D341Med (cell line): ENCODE measurements around the gene HAND2.

Source experiments
- DNase-seq: peaks from one replicate; pipeline ENCODE4 v3.0.0; 2012; ENCODE audit warnings: low spot score

The HAND2 gene

DNA sequence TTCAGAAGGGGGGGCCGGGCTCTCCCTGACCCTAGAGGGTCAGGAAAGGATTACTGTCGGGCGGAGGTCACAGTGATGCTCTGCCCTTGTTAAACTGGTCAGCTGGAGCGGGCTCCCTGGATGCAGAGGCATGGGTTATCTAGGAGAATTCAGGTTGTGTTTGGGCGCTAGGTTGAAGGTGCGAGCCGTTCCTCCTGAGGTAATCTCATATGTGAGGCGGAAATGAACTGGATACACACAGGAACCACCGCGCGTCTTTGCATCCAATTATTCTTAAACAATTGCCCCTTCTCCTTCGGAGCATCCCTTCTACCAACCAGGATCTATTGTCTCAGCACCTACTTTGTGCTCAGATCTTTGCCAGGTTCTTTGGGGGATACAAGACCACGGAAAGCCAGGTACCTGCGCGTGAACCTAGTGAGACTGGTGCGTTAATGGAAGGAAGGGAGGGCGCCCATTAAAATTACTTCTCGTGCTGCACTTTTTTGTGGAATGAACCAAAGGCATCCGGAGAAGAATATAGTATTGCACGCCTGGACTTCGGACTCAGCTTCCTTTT, 28.4 kb downstream of the HAND2 start:
- DNase-seq: no peak

DNA sequence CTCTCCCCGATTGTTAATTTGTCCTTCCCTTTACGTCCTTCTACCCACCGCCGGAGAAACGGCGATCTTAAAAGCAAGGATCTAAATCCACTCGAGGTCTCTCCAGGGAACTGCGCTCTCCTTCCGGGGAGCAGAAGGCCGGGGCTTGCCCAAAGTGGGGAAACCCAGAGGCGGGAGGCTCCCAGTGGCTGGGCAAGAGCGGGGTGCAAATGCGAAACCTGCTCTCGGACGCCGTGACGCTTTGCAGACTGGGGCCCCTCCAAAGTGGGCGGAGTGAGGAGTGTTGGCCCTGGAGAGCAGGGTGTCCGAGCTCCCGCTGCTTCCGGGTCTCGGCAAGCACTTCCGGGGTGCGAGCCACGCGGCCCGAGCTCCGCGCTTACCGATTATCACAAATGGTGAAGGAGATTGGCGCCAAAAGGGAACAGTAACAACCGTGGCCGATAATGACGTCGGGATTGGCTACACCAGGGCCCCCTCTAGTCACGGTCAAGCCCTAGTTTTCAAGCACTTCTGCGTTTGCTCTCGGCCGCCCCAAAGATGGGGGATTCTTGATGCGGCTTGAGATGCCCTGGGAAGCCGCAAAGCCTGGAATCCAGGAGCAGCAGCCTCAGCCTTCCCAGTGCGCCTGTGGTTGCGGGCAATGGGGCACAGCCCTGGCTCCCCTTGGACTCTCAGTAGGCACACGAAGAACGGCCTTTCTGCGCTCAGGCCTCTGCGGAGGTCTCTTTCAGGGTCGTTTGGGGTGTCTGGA, 29.0 kb downstream of the HAND2 start:
- DNase-seq: no peak

DNA sequence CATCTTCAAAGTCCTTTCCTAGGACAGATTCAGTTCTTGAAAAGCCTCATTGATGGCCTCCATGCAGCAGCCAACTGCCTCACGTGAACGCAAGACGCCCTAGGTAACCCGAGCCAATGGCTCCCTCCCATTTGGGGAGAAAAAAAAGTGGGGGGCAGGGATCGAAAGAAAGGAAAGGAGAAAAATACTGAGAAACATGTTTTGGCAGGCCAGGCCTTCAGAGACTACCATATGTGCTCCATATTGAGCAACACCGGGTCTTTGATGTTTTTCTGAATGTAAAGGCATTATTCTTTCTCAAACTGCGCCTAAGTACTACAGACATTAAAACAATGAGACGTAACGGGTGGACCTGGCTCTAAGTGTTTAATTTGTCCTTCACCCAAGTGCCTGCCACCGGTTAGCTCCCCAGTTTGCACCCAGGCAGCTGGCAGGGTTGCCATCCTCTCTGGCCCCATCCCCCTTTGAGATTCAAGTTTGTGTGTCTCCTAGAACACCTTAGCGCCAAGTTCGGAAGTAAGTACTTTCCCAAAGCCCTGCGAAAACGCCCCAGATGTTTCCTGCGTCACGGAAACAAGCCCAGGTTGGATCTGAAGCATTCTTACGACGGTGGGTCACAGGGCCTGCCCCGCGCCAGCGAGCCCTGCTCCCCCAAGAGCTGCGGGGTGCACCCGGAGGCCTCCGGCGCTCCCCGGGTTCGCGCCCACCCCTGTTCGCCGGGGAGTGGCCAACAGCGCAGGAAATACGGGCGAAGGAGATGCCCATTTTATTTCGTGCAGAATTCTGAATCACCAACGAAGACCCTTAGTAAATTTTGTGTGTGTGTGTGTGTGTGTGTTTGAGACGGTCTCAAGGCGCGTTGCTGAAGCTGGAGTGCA, 30.1 kb downstream of the HAND2 start:
- DNase-seq: no peak

DNA sequence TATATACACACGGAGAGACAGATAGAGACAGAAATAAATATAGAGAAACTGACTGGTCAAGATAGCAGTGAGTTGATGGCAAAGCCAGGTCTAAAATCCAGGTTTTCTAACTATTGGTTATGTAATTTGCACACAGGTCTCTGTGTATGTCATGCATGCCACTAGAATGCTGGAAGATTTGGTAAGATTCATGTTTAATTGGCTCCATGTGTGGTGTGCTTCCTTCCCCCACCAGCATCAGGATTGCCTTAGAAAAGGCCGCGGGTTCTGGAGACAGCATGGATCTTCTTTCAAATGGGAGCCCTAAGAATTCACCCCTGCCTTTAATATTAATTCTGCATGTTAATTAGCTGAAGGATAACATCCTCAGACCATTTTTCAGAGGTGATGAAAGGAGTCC, 31.3 kb downstream of the HAND2 start:
- DNase-seq: no peak

DNA sequence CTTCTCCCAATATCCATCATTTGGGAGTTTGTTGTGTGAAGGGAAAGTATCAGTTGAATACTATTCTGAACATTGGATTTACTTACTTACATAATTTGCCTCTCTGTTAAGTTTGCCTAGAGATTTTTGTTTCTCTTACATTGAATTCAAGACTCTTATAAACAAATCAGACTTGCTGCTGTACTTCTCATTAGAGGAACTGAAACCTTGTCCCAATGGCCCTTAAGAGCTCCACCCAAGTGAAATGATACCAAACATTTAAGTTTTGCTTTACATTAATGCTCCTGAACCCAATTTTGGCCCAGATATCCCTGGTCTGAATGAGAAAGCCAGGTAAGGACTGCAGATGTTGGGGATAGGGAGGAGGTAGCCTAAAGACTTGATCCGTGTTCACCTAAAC, 32.0 kb downstream of the HAND2 start:
- no peak for DNase-seq

DNA sequence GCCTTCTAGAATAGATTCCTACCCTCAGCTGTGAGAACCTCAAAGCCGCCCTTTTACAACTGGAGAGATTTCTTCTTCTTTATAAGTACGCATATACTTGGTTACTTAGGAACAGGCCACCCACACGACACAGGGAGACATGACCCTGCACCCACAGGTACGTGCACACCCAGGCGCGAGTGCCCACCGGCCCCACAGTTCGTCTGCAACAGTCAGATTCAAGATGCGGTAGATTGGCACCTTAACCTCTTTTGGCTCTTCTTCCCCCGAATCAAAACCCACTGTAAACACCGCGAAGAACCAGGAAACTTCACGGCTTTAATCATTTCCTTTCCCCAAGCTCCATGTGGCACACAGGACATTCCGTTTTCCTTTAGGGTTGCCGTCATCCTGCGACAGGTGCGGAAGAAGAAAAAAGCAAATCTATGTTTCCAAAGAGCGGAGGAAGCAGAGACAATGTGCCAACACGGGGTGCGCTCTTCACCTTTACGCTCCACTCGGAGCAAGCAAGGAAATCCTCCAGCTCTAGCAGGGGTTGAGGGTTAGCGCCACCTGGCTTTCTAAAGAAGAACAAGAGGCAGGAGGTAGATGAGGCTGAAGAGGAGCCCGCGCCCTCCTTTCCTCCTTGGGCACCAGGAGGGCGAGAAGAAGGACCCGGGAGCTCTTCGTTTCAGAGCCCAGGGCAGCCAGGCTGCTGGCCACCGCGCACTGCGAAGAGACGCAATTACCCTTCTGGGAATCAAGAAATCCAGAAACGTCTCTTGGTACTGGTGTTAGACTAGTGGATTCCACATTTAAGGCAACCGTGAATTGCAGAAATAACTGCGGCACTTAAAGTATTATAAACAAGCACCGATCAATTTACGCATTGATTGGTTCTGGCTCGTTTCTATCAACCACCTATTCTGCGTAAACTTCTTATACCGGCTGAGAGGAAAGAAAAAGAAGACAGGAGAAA, 35.7 kb downstream of the HAND2 start:
- DNase-seq: peak; percentile 79

DNA sequence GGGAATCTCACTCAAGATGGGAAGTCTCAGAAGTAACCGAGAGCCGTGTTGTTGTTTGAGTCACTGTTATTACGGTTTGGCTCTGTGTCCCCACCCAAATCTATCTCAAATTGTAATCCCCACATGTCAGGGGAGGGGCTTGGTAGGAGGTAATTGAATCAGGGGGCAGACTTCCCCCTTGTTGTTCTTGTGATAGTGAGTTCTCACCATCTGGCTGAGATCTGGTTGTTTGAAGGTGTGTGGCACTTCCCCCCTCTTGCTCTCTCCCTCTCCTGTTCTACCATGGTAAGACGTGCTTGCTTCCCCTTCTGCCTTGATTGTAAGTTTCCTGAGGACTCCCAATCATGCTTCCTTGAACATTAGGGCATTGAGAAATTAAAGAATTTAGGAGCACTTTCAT, 37.0 kb downstream of the HAND2 start:
- DNase-seq: no peak

DNA sequence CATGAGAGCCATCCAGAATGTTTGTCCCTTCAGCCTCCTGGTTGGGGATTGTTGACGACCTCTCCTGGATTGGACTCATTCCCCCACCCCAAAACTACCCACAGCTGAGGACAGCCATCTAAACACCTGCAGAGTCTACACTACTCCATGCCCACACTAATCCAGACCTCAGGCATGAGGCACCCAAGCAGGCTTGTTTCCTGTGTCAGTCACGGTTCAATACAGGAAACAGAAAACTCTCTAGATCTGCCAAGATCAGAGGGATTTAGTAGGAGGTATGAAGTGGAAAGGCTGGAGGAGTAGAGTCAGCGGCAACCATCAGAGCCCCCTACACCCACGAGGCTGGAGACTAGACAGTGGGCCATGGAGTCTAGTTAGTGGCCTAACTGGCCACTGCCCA, 37.7 kb downstream of the HAND2 start:
- DNase-seq: no peak

DNA sequence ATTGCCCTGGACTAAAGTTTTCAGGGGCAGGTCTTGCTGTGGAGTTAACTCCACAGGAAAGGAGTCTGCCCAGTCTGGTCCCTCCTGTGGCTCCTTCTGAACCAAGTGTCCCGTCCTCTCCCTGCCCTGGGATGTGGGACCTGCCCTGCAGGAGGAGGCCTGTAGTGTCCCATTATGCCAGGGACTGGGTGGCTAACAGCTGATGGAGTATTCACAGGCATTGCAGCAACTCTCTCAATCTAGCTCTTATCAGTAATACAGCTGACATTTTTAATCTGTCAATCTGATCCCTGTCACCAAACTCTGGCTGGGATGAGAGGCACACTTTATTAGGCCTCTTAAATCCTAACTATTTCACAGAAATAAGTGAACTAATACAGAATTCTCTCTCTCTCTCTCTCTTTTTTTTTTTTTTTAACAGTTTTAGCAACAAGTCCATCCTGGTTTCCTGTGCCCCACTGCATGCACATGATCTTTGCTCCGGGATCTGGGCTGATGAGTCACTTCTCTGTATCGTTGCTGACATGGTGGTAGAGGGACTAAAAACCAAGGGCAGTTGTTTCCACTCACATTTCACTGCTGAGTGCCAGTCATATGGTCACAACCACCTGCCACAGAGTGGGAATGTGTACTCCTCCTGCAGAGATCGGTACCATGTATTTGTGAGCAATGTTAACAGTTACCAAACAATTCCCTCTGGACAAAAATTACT, 39.1 kb downstream of the HAND2 start:
- DNase-seq: no peak

DNA sequence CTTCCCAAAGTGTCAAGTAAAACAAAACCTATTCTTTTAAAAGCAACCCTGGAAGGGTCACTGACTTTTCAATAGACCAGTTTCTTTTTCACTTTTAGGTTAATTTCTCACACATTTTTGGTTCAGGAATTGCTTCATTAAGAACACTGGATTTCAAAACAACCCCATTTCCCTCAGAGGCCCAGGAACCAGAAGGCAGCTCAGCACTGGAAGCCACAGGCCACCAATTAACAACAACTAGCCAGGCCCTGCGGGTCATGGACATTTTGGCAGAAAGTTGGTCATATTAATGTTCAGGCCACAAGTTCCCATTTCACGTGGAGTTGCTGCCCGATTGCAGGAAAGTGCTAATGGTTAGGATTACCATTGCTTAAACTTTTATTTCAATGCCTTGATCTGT, 39.8 kb downstream of the HAND2 start:
- DNase-seq: no peak

DNA sequence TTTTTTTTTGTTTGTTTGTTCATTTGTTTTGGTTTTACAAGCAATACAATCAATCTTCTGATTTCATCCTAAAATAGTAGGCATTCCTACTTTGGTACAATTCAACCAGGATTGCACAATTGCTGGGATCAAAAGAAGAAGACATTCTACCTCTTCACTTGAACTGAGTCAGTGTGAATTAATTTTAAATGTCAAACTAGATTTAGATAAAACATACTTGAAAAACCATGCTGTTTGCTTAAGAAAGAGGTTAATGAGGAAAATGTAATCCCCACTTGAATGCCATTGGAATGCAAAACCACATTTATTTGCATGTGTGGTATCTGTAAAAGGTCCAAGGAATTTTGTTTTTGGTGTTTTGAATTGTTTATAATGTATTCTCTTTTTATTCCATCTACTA, 40.5 kb downstream of the HAND2 start:
- no peak for DNase-seq

DNA sequence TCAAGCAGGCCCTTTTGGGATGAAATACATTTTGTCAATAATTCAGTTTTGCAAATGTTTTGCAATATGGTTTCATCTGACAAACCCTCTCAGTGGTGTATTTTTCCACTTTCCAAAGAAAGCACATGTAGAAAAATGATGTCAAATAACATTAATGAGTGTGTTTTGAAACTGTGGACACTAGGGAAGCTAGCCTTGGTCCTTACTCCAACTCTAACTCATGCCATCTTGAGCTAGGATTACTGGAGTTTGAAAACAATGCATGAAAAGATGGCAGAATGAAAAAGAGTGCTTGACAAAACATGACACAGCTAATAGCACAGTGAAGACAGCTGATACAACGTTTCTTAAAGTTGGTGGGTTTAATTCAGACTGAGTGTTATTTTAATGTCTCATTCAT, 41.4 kb downstream of the HAND2 start:
- no peak for DNase-seq

DNA sequence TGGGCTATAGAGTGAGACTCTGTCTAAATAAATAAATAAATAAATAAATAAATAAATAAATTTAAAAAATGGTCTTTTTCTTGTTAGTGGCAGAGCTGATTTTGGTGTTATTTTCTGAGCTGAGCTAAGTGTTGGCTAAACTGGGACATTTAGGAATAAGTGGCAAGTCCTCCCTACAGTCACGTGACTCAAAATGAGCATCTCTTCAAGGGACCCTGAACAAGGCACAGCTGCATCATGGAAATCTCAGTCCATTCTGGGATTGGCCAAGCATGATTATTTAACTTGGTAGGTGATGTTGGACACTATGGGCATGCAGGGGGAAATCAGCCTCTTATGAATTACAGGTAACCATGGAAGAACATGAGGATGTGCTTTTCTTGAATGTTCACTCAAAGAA, 42.0 kb downstream of the HAND2 start:
- no peak for DNase-seq

DNA sequence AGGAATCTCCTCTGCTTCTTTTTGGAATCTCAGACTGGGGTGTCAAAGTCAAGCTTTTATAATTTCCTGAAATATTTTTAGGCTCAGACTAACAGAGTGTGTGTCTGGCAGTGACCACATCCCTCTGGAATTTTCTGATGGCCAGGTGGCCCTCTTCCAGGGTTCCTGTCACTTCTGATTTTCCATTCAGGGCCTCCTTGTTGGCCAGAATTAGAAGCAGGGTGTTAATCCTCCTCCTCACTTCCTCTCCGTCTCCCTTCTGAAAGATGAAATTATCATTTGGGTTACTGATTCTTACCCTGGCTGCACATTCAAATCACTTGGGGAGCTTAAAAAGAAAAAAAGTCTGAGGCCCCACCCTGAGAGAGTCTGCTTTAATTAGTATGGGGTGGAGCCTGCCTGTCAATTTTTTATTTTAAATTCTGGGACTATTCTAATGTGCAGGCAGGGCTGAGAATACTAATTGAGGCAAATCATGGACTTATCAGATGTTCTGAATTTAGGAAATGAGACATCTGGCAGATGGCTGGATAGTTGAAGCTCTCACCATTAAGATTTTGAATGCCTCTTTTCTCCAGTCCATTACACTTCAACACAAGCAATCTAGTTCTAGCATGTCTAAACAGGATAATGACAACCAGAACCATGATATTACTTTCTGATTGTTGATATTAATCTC, 43.2 kb downstream of the HAND2 start:
- no peak for DNase-seq

DNA sequence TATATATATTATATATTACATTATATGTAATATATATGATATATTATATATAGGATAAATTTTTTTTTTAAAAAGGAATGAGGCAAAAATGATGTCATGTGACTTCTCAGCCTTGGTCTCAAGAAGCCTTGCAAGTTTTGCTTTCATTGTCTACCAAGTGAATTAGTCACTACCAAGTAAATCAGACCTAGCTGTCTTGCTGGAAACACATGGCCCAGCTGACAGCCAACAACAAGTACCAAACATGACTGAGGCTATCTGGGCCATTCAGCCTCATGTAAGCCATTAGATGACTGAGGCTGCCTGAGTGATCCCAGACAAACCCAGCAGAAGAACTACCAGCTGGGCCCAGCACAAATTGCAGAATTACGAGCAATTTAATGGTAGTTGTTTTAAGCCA, 44.9 kb downstream of the HAND2 start:
- no peak for DNase-seq

DNA sequence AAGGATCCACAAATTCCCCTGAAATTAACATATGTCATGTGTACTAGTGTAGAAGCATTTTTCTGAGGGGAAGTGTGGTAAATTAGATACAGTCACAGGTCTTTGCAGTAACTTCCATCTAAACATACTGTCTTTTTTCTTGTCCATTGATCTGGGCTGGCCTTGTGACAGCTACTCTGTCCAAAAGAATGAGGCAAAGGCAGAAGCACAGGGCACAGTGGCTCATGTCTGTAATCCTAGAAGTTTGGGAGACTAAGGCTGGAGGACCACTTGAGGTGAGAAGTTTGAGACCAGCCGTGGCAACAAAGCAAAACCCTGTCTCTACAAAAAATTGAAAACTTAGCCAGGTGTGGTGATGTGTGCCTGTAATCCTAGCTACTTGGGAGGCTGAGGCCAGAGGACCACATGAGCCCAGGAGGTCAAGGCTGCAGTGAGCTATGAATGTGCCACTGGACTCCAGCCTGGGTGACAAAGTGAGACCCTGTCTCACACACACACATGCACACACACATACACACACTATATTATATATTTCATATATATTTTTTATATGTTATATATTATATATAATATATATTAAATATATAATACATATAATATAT, 47.6 kb downstream of the HAND2 start:
- no peak for DNase-seq

DNA sequence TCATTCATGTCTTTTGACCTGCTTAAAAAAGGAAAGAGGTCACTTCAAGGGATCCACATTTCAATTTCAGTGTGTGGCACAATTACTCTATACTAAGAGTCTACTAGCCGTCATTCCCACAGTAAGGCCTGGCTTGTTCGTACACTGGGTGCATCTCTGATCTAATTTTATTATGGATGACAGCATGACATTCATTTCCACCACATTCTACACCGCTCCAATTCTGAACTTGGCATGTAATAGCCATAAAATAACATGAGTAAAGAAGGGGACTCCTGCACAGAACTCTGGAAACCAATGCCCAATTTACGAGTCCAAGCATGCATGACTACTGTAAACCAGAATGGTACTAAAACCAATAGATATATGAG, 51.1 kb downstream of the HAND2 start:
- DNase-seq: no peak

DNA sequence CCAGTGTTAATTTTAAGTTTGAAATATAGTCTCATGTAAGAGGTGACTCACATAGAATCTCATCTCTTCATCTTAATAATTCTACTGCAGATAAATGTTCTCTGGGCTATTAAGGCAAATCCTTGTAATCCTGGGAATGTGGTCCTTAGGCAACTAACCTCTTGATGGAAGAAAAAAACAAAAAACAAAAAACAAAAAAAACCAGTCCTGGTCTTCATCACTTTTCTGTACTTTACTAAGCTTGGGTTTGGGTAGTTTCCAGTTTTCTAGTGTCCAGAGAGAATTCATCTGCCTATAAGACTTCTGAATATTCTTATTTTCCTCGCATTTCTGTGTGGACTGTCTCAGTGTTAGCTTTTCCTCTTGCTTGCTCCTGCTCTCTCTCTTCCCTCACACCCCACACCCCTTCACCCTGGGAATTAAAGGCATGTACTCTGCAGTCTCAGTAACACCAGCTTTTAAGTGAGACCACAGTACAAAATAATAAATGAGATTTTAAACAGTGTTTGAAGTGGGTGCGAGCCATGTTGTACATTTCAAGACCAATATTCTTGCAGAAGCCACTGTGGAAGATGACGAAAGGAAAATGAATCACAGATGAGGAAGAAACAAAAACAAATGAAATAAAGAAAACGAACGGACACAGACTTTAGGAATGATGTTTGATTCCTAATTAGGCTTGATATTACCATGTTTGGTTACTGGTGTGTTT, 51.7 kb downstream of the HAND2 start:
- no peak for DNase-seq

DNA sequence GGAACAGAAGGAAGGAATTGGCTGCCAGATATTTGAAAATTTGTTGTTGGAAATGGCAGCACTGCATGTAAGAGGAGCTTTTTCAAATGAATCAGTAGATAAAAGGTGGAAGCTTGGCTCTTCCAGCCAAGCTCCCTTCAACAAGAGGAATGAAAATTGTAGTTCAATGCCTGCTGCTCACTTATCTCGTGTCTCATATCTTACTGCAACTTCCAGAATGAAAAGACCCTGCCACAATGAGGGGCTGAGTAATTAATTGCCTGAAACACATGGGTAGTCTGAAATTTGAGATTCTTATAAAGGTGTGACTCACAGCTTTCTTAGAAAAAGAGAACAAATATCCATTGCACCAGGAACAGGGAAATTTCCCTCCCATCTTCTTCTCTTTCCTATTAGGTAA, 53.0 kb downstream of the HAND2 start:
- no peak for DNase-seq
